ENCODE measurements around the gene CDK10. TPM values are rescaled to one million over a fixed set of nuclear protein-coding genes. Genes with fewer than 3 reads are reported as not detected.
A peak's percentile ranks its signal among the peaks of the same experiment; 100 is the strongest.

CDK10 gene
- total and polyA plus RNA-seq, 2 experiments from 2014 or later: 76.3 to 142 TPM

DNA sequence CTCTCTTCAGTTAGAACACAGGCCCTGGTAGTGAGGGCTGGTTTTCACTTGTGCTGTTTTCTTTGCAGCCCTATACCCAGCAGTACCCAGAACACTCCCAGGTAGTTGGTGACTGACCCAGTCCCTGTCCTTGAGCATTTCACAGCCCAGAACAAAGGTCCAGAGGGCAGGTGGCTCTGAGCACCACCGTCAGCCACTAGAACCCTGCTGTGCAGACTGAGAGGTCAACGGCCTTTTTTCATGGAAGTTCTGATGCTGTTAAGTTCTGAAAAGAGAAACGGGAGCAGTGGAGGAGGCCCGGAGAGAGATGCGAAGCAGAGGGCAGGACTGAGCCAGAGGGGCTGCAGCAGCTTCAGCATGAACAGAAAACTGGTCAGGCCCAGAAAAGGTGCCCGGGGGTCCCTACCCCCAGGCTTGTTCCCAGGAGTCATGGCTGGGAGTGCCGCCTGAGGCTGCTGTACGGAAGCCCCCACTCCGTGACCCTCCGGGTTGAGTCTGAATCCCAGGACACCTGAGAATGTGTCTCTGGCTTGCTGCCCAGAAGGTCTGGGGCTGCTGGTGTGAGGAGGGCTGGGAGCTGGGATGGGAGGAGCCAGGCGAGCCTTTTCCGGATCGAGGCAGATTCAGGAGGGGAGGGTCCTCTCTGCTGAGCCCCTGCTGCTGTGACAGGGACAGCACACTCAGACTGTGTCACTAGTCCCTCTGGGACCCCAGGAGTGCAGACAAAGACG lies 43.5 kb downstream of the CDK10 start:
- TF ChIP-seq, protein P1, sequence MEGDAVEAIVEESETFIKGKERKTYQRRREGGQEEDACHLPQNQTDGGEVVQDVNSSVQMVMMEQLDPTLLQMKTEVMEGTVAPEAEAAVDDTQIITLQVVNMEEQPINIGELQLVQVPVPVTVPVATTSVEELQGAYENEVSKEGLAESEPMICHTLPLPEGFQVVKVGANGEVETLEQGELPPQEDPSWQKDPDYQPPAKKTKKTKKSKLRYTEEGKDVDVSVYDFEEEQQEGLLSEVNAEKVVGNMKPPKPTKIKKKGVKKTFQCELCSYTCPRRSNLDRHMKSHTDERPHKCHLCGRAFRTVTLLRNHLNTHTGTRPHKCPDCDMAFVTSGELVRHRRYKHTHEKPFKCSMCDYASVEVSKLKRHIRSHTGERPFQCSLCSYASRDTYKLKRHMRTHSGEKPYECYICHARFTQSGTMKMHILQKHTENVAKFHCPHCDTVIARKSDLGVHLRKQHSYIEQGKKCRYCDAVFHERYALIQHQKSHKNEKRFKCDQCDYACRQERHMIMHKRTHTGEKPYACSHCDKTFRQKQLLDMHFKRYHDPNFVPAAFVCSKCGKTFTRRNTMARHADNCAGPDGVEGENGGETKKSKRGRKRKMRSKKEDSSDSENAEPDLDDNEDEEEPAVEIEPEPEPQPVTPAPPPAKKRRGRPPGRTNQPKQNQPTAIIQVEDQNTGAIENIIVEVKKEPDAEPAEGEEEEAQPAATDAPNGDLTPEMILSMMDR (IDR thresholded peaks at IDR 0.05; ENCODE audit: low read depth, low read length): no peak
- Histone ChIP-seq H3K27me3 (no peaks in the 10 kb centered on the region), H3K27ac (peak overlapping the region; percentile 69), H3K4me3 (no peak overlapping the region), H3K36me3 (peaks cover 42% of the 10 kb centered on the region), H3K4me1 (ENCODE audit: low read depth) (peaks cover 3% of the 10 kb centered on the region), H3K9me3 (ENCODE audit: low read depth) (no peaks in the 10 kb centered on the region)
- peak in 1 of 2 donors; percentile 66 for DNase-seq (ENCODE audit: low read depth in 1 of 2, low spot score in 1 of 2)

DNA sequence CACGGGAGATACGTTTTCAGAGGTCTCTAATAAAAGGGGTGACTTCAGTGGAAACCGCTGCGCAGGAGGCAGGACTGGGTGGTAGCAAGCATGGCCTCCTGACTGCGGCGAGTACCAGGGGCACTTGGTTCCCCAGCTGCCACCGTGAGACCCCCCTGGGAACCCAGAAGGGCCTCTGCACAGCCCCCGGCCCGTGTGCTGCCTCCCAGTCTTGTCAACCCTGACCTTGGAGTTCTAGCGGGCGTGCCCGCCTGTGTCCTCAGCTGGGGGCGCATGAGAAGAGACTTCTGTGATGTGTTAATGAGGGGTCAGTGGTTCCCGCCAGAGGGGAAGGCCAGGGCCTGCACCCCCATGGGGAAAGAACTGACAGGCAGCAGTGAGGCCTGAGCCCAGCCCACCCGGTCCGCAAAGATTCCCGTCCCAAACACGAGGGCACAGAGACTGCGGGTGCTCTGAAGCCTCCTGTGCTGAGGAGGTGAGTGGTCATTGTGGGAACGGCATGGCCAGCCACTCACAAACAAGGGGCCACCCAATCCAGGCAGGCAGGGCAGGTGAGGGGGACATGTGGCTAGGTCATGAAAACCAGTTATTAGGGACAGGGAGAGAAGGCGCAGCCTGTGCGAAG lies 44.2 kb downstream of the CDK10 start:
- no peaks in the 10 kb centered on the region for H3K9me3 ChIP-seq (ENCODE audit: low read depth)
- peaks cover 3% of the 10 kb centered on the region for H3K4me1 ChIP-seq (ENCODE audit: low read depth)
- peaks cover 48% of the 10 kb centered on the region for H3K36me3 ChIP-seq
- no peak overlapping the region for H3K4me3 ChIP-seq
- no peak for DNase-seq (ENCODE audit: low read depth in 1 of 2, low spot score in 1 of 2)
- H3K27ac ChIP-seq: peak overlapping the region; percentile 69
- TF ChIP-seq, protein P1 (IDR thresholded peaks at IDR 0.05; ENCODE audit: low read depth, low read length): no peak
- H3K27me3 ChIP-seq: no peaks in the 10 kb centered on the region

DNA sequence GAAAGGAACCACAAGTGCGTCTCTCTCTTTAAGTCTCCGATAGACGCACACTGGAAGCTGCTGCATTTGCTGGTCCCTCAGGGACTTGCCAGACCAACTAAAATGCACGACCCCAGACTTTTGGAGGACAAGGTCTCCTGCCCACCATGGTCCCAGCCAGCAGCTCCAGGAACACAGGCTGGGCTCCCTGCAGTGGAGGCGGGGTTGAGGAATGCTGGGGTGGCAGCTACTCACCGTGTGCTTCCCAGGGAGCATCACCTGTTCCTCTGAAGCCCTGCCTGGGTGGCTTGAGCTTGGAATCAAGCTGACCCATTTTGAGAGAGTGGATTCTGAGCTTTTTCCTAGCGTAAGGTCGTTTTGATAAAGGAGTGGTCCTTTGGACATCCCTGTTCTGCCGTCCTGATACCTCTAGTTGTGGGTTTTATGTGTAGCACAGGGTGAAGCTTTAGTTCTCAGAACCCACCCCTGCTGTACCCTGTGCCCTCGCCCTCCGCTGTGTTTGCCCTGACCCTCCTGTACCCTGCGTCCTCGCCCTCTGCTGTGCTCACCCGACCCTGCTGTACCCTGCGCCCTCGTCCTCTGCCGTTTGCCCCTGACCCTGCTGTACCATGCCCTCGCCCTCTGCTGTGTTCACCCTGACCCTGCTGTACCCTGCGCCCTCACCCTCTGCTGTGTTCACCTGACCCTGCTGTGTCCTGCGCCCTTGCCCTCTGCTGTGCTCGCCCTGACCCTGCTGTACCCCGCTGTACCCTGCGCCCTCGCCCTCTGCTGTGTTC lies 45.8 kb downstream of the CDK10 start:
- H3K9me3 ChIP-seq (ENCODE audit: low read depth): no peaks in the 10 kb centered on the region
- H3K27ac ChIP-seq: no peak overlapping the region
- H3K36me3 ChIP-seq: peaks cover 47% of the 10 kb centered on the region
- H3K27me3 ChIP-seq: no peaks in the 10 kb centered on the region
- no peak overlapping the region for H3K4me3 ChIP-seq
- peaks cover 3% of the 10 kb centered on the region for H3K4me1 ChIP-seq (ENCODE audit: low read depth)
- TF ChIP-seq, protein P1 (IDR thresholded peaks at IDR 0.05; ENCODE audit: low read depth, low read length): no peak
- no peak for DNase-seq (ENCODE audit: low read depth in 1 of 2, low spot score in 1 of 2)

DNA sequence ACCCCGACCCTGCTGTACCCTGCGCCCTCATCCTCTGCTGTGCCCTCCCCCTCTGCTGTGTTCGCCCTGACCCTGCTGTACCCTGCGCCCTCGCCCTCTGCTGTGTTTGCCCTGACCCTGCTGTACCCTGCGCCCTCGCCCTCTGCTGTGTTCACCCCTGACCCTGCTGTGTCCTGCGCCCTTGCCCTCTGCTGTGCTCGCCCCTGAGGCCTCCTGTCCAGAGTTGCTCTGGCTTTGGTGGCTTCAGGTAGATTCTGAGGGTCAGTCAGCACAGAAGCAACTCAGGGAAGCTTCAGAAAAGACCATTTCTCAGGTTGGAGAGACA lies 46.4 kb downstream of the CDK10 start:
- TF ChIP-seq, protein P1 (IDR thresholded peaks at IDR 0.05; ENCODE audit: low read depth, low read length): no peak

DNA sequence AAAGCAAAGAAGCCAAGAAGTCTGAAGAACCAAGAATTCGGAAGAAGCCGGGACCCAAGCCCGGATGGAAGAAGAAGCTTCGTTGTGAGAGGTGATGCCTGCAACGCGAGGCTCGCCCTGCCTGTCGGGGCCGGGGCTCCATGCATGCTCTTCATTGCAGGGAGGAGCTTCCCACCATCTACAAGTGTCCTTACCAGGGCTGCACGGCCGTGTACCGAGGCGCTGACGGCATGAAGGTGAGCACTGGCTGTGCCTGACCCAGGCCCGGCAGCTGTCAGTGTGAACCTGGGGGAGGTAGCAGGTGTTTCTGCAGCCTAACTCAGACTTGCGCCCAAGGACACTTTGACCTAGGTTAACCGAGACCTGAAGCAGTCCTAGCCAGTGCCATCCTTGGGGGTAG lies 46.8 kb downstream of the CDK10 start:
- H3K27me3 ChIP-seq: no peaks in the 10 kb centered on the region
- H3K27ac ChIP-seq: no peak overlapping the region
- TF ChIP-seq, protein P1 (IDR thresholded peaks at IDR 0.05; ENCODE audit: low read depth, low read length): no peak
- H3K9me3 ChIP-seq (ENCODE audit: low read depth): no peaks in the 10 kb centered on the region
- no peak for DNase-seq (ENCODE audit: low read depth in 1 of 2, low spot score in 1 of 2)
- H3K4me3 ChIP-seq: no peak overlapping the region
- H3K4me1 ChIP-seq (ENCODE audit: low read depth): peaks cover 3% of the 10 kb centered on the region
- peaks cover 55% of the 10 kb centered on the region for H3K36me3 ChIP-seq

More for the DNA sequence above, 46.4 kb downstream of the CDK10 start:
- H3K4me1 ChIP-seq (ENCODE audit: low read depth): peaks cover 3% of the 10 kb centered on the region
- H3K4me3 ChIP-seq: no peak overlapping the region
- peaks cover 50% of the 10 kb centered on the region for H3K36me3 ChIP-seq
- no peak overlapping the region for H3K27ac ChIP-seq
- H3K27me3 ChIP-seq: no peaks in the 10 kb centered on the region
- no peaks in the 10 kb centered on the region for H3K9me3 ChIP-seq (ENCODE audit: low read depth)
- DNase-seq (ENCODE audit: low read depth in 1 of 2, low spot score in 1 of 2): no peak

Measured in cardiac muscle cell (in vitro differentiated cells and primary cell).